DOHH2 (cell line): ENCODE measurements around the gene SCN2A.

Experiments
- H3F3A ChIP-seq: fragments of 200-600 bp; sonication (generic), shearing (Covaris generic); 2 replicates; pipeline ENCODE4 v1.6.0; 2016; ENCODE audit warnings: antibody characterized with exemption, mild to moderate bottlenecking; ENCODE audit not compliant: control insufficient read depth, insufficient read depth
- H3K27ac ChIP-seq: fragments of 200-600 bp; sonication (generic); 2 replicates; pipeline ENCODE4 v1.5.1; 2014; ENCODE audit warnings: low read depth, mild to moderate bottlenecking, low read length, moderate library complexity
- H3K27me3 ChIP-seq: fragments of 200-600 bp; sonication (generic); 2 replicates; pipeline ENCODE4 v1.6.1; 2014; ENCODE audit warnings: mild to moderate bottlenecking, low read length, mixed read lengths; ENCODE audit not compliant: control insufficient read depth
- H3K36me3 ChIP-seq: fragments of 200-600 bp; sonication (generic); 2 replicates; pipeline ENCODE4 v1.6.1; 2014; ENCODE audit warnings: mild to moderate bottlenecking, low read length, moderate library complexity, mixed read lengths; ENCODE audit not compliant: control insufficient read depth
- H3K4me1 ChIP-seq: fragments of 200-600 bp; sonication (generic); 2 replicates; pipeline ENCODE4 v1.6.1; 2014; ENCODE audit warnings: mild to moderate bottlenecking, low read length, mixed read lengths; ENCODE audit not compliant: control insufficient read depth
- H3K4me2 ChIP-seq: fragments of 200-600 bp; sonication (generic); 2 replicates; pipeline ENCODE4 v1.6.0; 2014; ENCODE audit warnings: mild to moderate bottlenecking, low read length, moderate library complexity
- H3K4me3 ChIP-seq: fragments of 200-600 bp; sonication (generic); 2 replicates; pipeline ENCODE4 v1.5.1; 2014; ENCODE audit warnings: mild to moderate bottlenecking, low read length, mixed read lengths
- H3K79me2 ChIP-seq: fragments of 200-600 bp; sonication (generic); 2 replicates; pipeline ENCODE4 v1.6.1; 2014; ENCODE audit warnings: mild to moderate bottlenecking, low read length, mixed read lengths; ENCODE audit not compliant: control insufficient read depth
- H3K9me2 ChIP-seq: fragments of 200-600 bp; sonication (generic); replicated peaks from 2 replicates; pipeline ENCODE4 v1.6.1; 2014; ENCODE audit warnings: mild to moderate bottlenecking, low read length, mixed read lengths; ENCODE audit not compliant: control insufficient read depth
- H3K9me3 ChIP-seq: fragments of 200-600 bp; sonication (generic); 2 replicates; pipeline ENCODE4 v1.6.1; 2014; ENCODE audit warnings: antibody characterized with exemption, low read length, mixed read lengths; ENCODE audit not compliant: control insufficient read depth, insufficient read depth
- H4K20me1 ChIP-seq: fragments of 200-600 bp; sonication (generic); 2 replicates; pipeline ENCODE4 v1.6.0; 2014; ENCODE audit warnings: low read depth, mild to moderate bottlenecking, antibody characterized with exemption, low read length, moderate library complexity; ENCODE audit not compliant: control insufficient read depth, insufficient read depth
- EZH2phosphoT487 ChIP-seq: fragments of 200-600 bp; sonication (generic); IDR thresholded peaks from 2 replicates; pipeline ENCODE4 v1.6.1; 2017; ENCODE audit warnings: borderline replicate concordance, mild to moderate bottlenecking, antibody characterized with exemption, low read length, moderate library complexity, mixed read lengths
- TF ChIP-seq, protein P1 (sequence below): fragments of 200-600 bp; sonication (generic); IDR thresholded peaks from one replicate; pipeline ENCODE4 v1.5.1; 2014; ENCODE audit warnings: antibody characterized with exemption, mild to moderate bottlenecking, low read depth, low read length; ENCODE audit not compliant: poor library complexity, severe bottlenecking

The SCN2A gene

DNA sequence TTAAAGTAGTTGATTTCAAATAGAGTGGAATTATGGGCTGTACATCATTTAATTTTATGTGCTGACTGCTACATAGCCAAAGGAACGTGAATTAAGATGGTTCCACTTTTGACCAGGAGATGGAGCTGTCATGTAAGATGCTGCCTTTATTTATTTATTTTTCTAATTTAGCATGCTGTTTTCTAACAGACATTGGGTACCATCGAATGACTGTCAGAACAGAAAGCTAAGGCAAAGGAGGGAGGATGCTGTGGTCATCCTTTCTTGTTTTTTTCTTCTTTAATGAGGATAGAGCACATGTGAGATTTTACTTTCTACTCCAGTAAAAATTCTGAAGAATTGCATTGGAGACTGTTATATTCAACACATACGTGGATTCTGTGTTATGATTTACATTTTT is at the start of gene SCN2A:
Gene SCN2A, plus strand, starts transcription at position 185 of the 400 bp plus-strand sequence. CDS start 56,410 bp downstream, outside the sequence.
- Histone ChIP-seq H3K79me2 (no peaks in the 10 kb centered on the region), H3K36me3 (no peaks in the 10 kb centered on the region), H3K4me1 (no peaks in the 10 kb centered on the region), H4K20me1 (no peaks in the 10 kb centered on the region), H3K4me2 (no peak within 1 kb of the TSS), H3K9me2 (no peaks in the 10 kb centered on the region), H3K27me3 (no peaks in the 10 kb centered on the region), H3K9me3 (no peaks in the 10 kb centered on the region), H3K27ac (no peak within 1 kb of the TSS), H3K4me3 (no peak within 1 kb of the TSS), H3F3A (no peaks in the 10 kb centered on the region)
- TF ChIP-seq, protein P1, sequence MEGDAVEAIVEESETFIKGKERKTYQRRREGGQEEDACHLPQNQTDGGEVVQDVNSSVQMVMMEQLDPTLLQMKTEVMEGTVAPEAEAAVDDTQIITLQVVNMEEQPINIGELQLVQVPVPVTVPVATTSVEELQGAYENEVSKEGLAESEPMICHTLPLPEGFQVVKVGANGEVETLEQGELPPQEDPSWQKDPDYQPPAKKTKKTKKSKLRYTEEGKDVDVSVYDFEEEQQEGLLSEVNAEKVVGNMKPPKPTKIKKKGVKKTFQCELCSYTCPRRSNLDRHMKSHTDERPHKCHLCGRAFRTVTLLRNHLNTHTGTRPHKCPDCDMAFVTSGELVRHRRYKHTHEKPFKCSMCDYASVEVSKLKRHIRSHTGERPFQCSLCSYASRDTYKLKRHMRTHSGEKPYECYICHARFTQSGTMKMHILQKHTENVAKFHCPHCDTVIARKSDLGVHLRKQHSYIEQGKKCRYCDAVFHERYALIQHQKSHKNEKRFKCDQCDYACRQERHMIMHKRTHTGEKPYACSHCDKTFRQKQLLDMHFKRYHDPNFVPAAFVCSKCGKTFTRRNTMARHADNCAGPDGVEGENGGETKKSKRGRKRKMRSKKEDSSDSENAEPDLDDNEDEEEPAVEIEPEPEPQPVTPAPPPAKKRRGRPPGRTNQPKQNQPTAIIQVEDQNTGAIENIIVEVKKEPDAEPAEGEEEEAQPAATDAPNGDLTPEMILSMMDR = peak; percentile 55
- no peak for TF ChIP-seq EZH2phosphoT487

DNA sequence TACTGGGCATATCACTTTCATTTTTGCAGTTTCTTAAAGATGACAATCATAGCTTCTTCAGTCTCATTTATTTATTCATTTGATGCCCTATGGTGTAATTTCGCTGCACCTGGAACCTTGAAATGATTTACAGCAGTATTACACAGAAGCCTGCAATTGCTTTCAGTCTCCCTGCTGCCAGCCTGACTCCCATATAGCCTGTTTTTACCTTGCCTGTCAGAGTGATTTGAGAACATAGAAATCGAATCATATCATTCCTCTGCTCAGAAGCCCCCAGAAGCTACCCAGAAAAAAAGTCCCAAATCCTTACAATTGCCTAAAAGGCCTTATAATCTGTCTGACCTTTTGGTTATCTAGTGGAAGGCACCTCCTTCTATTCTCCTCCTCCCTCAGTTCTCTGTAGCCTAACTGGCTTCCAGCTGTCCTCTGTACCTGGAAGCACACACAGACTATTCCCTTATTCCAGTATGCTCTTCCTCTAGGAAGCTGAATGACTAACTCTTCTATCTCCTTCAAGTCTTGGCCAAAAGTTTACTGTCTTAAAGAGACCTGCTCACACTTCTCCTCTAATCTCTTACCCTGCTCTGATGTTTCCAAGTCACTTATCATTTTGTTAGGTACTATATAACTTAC is 48.0 kb upstream of the SCN2A start:
- no peaks in the 10 kb centered on the region for H3F3A ChIP-seq
- peaks cover 17% of the 10 kb centered on the region for H3K4me1 ChIP-seq
- no peak overlapping the region for H3K27ac ChIP-seq
- 0 out of 2 replicates have a peak, but pooled peaks cover 9% of the 10 kb centered on the region for H4K20me1 ChIP-seq
- H3K79me2 ChIP-seq = no peaks in the 10 kb centered on the region
- no peaks in the 10 kb centered on the region for H3K36me3 ChIP-seq
- TF ChIP-seq EZH2phosphoT487 = no peak
- TF ChIP-seq, protein P1 = no peak
- H3K27me3 ChIP-seq = peaks cover 63% of the 10 kb centered on the region
- H3K4me2 ChIP-seq = no peak overlapping the region
- H3K9me3 ChIP-seq = no peaks in the 10 kb centered on the region
- no peak overlapping the region for H3K4me3 ChIP-seq
- no peaks in the 10 kb centered on the region for H3K9me2 ChIP-seq

DNA sequence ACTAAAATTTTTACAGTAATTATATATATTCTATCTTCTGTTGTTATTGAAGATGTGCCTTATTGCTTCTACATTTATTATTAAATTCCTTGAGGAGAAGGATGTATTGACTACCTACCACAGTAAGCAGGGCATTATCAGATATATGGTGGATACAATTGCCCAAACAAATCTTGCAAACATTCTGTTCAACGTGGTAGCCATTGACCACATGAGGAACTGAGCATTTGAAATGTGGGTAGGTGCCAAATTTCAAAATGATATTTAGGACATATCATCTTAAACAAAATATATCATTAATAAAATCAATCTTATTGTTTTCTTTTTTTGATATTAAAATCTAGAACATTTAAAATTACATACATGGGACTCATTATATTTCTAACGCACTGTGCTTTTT is 46.5 kb upstream of the SCN2A start:
- Histone ChIP-seq H3K27ac (no peak overlapping the region), H3K27me3 (peaks cover 67% of the 10 kb centered on the region), H3K4me2 (peak overlapping the region; percentile 59), H4K20me1 (0 out of 2 replicates have a peak, but pooled peaks cover 9% of the 10 kb centered on the region), H3K9me2 (no peaks in the 10 kb centered on the region), H3F3A (no peaks in the 10 kb centered on the region), H3K36me3 (no peaks in the 10 kb centered on the region), H3K9me3 (no peaks in the 10 kb centered on the region), H3K79me2 (no peaks in the 10 kb centered on the region), H3K4me1 (peaks cover 20% of the 10 kb centered on the region), H3K4me3 (peak overlapping the region; percentile 34; the same call in 1 of the 2 replicates)
- TF ChIP-seq EZH2phosphoT487 = no peak
- TF ChIP-seq, protein P1 = no peak
